HepG2 (cell line): ENCODE measurements around the gene NOL4L. TPM values are rescaled to one million over a fixed set of nuclear protein-coding genes. Genes with fewer than 3 reads are reported as not detected.

Experiments
- ATAC-seq: fragments of 200-7000 bp; cut with Tn5 transposase; 3 replicates; pipeline ENCODE4 v1.9.1; 2020; ENCODE audit warnings: mild to moderate bottlenecking, moderate library complexity
- BruUV-seq: library from RNA; stranded (reverse); fragments of 400-500 nt; replicated peaks from 2 replicates; lab custom pipeline; 2021; lab: Mats Ljungman, UMichigan
- CTCF ChIA-PET: fragments of 300-600 bp; formaldehyde crosslinking; extraction: SDS; loops from one replicate; lab custom pipeline; 2021; ENCODE audit warnings: low total read pairs, inconsistent platforms, low intra/inter-chr PET ratio; lab: Yijun Ruan, JAX
- POLR2A ChIA-PET: fragments of 350-600 bp; sonication (Branson Sonifier 250); formaldehyde crosslinking; loops from one replicate; lab custom pipeline; 2020; ENCODE audit warnings: antibody characterized with exemption, inconsistent platforms; lab: Yijun Ruan, JAX
- DNase-seq: peaks from one replicate; pipeline ENCODE4 v3.0.0-alpha.2; 2015; ENCODE audit warnings: low spot score
- FAIRE-seq: peaks from 3 replicates; lab custom pipeline; 2011; peaks lifted over from hg19 to GRCh38; lab: Jason Lieb, UNC
- H2AFZ ChIP-seq: one replicate; pipeline ENCODE4 v1.6.1; 2011; ENCODE audit warnings: low read length, inconsistent platforms
- H3K27ac ChIP-seq: fragments of 300-600 bp; 3 replicates; pipeline ENCODE4 v1.8.0; 2011; ENCODE audit warnings: mixed run types, mild to moderate bottlenecking, mixed read lengths, low read length, inconsistent platforms; ENCODE audit not compliant: insufficient read depth; ENCODE audit errors: extremely low read length
- H3K27me3 ChIP-seq, 2 experiments: fragments of 200-600 bp in 1 of 2; 2 replicates in 1 of 2; 3 replicates in 1 of 2; pipeline versions ENCODE4 v1.6.0 to v1.8.0; 2011; ENCODE audit warnings: low read length in 2 of 2, mild to moderate bottlenecking in 2 of 2, moderate library complexity in 2 of 2, inconsistent platforms in 1 of 2; ENCODE audit not compliant: insufficient read depth in 2 of 2, control insufficient read depth in 1 of 2
- H3K36me3 ChIP-seq, 2 experiments: fragments of 200-600 bp in 1 of 2; replicated peaks in 1 of 2; 2 replicates in 1 of 2; 3 replicates in 1 of 2; pipeline versions ENCODE4 v1.5.1 to v1.8.0; 2011; ENCODE audit warnings: low read length in 2 of 2, inconsistent platforms in 1 of 2; ENCODE audit not compliant: insufficient read depth in 2 of 2, control insufficient read depth in 1 of 2
- H3K4me1 ChIP-seq: 2 replicates; pipeline ENCODE4 v1.5.1; 2012; ENCODE audit warnings: low read length, inconsistent platforms; ENCODE audit not compliant: insufficient read depth
- H3K4me2 ChIP-seq: 2 replicates; pipeline ENCODE4 v1.6.0; 2011; ENCODE audit warnings: low read depth, low read length, inconsistent platforms
- H3K4me3 ChIP-seq, 3 experiments: fragments of 200-600 bp in 1 of 3; sonication (generic), shearing (Covaris generic) in 1 of 3; replicated peaks in 1 of 3; 2 replicates each; pipeline ENCODE4 v1.5.1; 2011 to 2016; ENCODE audit warnings: low read length in 3 of 3, inconsistent platforms in 2 of 3, low read depth in 2 of 3, mild to moderate bottlenecking in 2 of 3, control low read depth in 1 of 3, mixed read lengths in 1 of 3; ENCODE audit not compliant: insufficient read depth in 1 of 3
- H3K79me2 ChIP-seq: one replicate; pipeline ENCODE4 v1.6.1; 2011; ENCODE audit warnings: low read length, inconsistent platforms; ENCODE audit not compliant: insufficient read depth
- H3K9ac ChIP-seq: 2 replicates; pipeline ENCODE4 v1.6.0; 2011; ENCODE audit warnings: mild to moderate bottlenecking, low read depth, low read length, inconsistent platforms; ENCODE audit not compliant: insufficient read depth
- H3K9me3 ChIP-seq: 2 replicates; pipeline ENCODE4 v1.5.1; 2012; ENCODE audit warnings: mild to moderate bottlenecking, low read length
- H4K20me1 ChIP-seq: 2 replicates; pipeline ENCODE4 v1.6.0; 2011; ENCODE audit warnings: inconsistent platforms, mild to moderate bottlenecking, low read length, moderate library complexity; ENCODE audit not compliant: insufficient read depth
- ARNT ChIP-seq: fragments of 450-650 bp; IDR thresholded peaks from 2 replicates; pipeline ENCODE4 v1.6.1; 2017
- BCL6 ChIP-seq: IDR thresholded peaks from 2 replicates; pipeline ENCODE4 v1.6.1; 2016; ENCODE audit warnings: missing genetic modification reagents, missing compliant biosample characterization
- BRD4 ChIP-seq: sonication (generic); formaldehyde crosslinking; IDR thresholded peaks from 2 replicates; pipeline ENCODE4 v1.4.0; 2020; ENCODE audit warnings: missing genetic modification reagents
- DBP ChIP-seq: sonication (generic); formaldehyde crosslinking; IDR thresholded peaks from 2 replicates; pipeline ENCODE4 v1.4.0; 2020; ENCODE audit warnings: missing genetic modification reagents; ENCODE audit errors: not compliant biosample characterization
- MAF1 ChIP-seq: sonication (generic); formaldehyde crosslinking; IDR thresholded peaks from 2 replicates; pipeline ENCODE4 v1.5.0; 2020; ENCODE audit warnings: missing genetic modification reagents, borderline replicate concordance
- PAX8 ChIP-seq: sonication (generic); formaldehyde crosslinking; IDR thresholded peaks from 2 replicates; pipeline ENCODE4 v1.8.0; 2022; ENCODE audit warnings: mild to moderate bottlenecking, missing genetic modification reagents, borderline replicate concordance
- POGZ ChIP-seq: sonication (generic); formaldehyde crosslinking; IDR thresholded peaks from 2 replicates; pipeline ENCODE4 v1.4.0; 2020; ENCODE audit warnings: mild to moderate bottlenecking, missing genetic modification reagents
- POLR2G ChIP-seq: fragments of 200-400 bp; formaldehyde crosslinking; IDR thresholded peaks from 2 replicates; pipeline ENCODE4 v1.6.1; 2018; ENCODE audit warnings: mild to moderate bottlenecking, low read depth, low read length, moderate library complexity
- SIX1 ChIP-seq: sonication (generic); formaldehyde crosslinking; IDR thresholded peaks from 2 replicates; pipeline ENCODE4 v1.4.0; 2020; ENCODE audit warnings: missing genetic modification reagents, borderline replicate concordance
- SPEN ChIP-seq: sonication (generic); formaldehyde crosslinking; IDR thresholded peaks from 2 replicates; pipeline ENCODE4 v1.5.1; 2020; ENCODE audit warnings: low read depth, mild to moderate bottlenecking, missing genetic modification reagents
- TEAD3 ChIP-seq: optimal IDR thresholded peaks from 2 replicates; pipeline ENCODE3; 2016; ENCODE audit warnings: borderline replicate concordance
- ZBTB8A ChIP-seq: sonication (generic); formaldehyde crosslinking; IDR thresholded peaks from 2 replicates; pipeline ENCODE4 v1.4.0; 2020; ENCODE audit warnings: mild to moderate bottlenecking, low read depth, missing genetic modification reagents, borderline replicate concordance
- ZMYM4 ChIP-seq: sonication (generic); formaldehyde crosslinking; IDR thresholded peaks from 2 replicates; pipeline ENCODE4 v1.8.1; 2023; ENCODE audit warnings: mild to moderate bottlenecking, missing genetic modification reagents
- ZNF180 ChIP-seq: sonication (generic); formaldehyde crosslinking; IDR thresholded peaks from 2 replicates; pipeline ENCODE4 v1.4.0; 2020; ENCODE audit warnings: low read depth, missing genetic modification reagents, borderline replicate concordance
- ZNF577 ChIP-seq: sonication (generic); formaldehyde crosslinking; IDR thresholded peaks from 2 replicates; pipeline ENCODE4 v1.4.0; 2020; ENCODE audit warnings: mild to moderate bottlenecking, low read depth, missing genetic modification reagents, borderline replicate concordance
- ZNF619 ChIP-seq: sonication (generic); formaldehyde crosslinking; IDR thresholded peaks from 2 replicates; pipeline ENCODE4 v1.4.0; 2020; ENCODE audit warnings: mild to moderate bottlenecking, missing genetic modification reagents
- ZNF724P ChIP-seq: sonication (generic); formaldehyde crosslinking; IDR thresholded peaks from 2 replicates; pipeline ENCODE4 v1.8.0; 2022; ENCODE audit warnings: missing genetic modification reagents, borderline replicate concordance
- ZNF770 ChIP-seq: sonication (generic); formaldehyde crosslinking; IDR thresholded peaks from 2 replicates; pipeline ENCODE4 v1.5.0; 2020; ENCODE audit warnings: mild to moderate bottlenecking, missing genetic modification reagents
- WGBS: methylation state at CpG from one replicate; pipeline ENCODE4 v1.1.6; 2017; ENCODE audit warnings: low lambda C conversion rate; 5-methylcytosine and 5-hydroxymethylcytosine counted together
- in situ Hi-C: cut with HindIII; loops from 2 replicates; pipeline ENCODE4 v1.10.0; 2017; ENCODE audit warnings: low pct_unique_long_range_greater_than_20kb; ENCODE audit not compliant: extremely low pct_ligation_motif_present
- intact Hi-C: fragments of 100-400 bp; cut with micrococcal nuclease; formaldehyde crosslinking; loops from one replicate; pipeline ENCODE4 v1.10.0; 2022; ENCODE audit not compliant: unreplicated experiment
- polyA plus RNA-seq, 8 experiments: library from polyadenylated mRNA; depleted of rRNA in 3 of 8; stranded (reverse) in 7 of 8; unstranded in 1 of 8; fragments of >200 nt; fragmentation: Illumina TruSeq in 4 of 8; extraction: Trizol in 4 of 8; gene quantifications; 2 replicates each; pipeline versions ENCODE4 v1.2.1 to v1.2.3, GENCODE V29; 2011 to 2016; ENCODE audit warnings: low read depth in 4 of 8, missing spikeins in 1 of 8, mixed read lengths in 1 of 8; ENCODE audit not compliant: insufficient read depth in 1 of 8
- total RNA-seq, 5 experiments: library from RNA; depleted of rRNA; stranded (reverse); fragments of >200 nt; fragmentation: Illumina TruSeq; extraction: Trizol; gene quantifications; 2 replicates each; pipeline ENCODE4 v1.2.3, GENCODE V29; 2016; ENCODE audit warnings: low read depth in 1 of 5

Gene NOL4L
- total and polyA plus RNA-seq, 2 of the 13 experiments (the other 11 are each of a cell fraction or from before 2014, with no cell fraction given): 16.6 to 35.4 TPM

GRCh38 chr20:32581839-32582658 lies 3.1 kb downstream of the NOL4L start:
- FAIRE-seq (peak; percentile 15), ATAC-seq (peak; percentile 20), DNase-seq (no peak)
- peak overlapping the region; percentile 65 to 97 (median 70) for H3K4me3 ChIP-seq
- H3K79me2 ChIP-seq: peaks cover 14% of the 10 kb centered on the region
- POLR2A ChIA-PET: interaction anchor here (0.7 to 3.2 kb wide), 16 partner anchors 12 to 1009 kb away, joined by 3 to 24 read pairs (median 7); no protein-coding TSS in a partner anchor
- H2AFZ ChIP-seq: no peak overlapping the region
- peaks cover 44% of the 10 kb centered on the region for H3K4me1 ChIP-seq
- BruUV-seq: no TSS peak
- no peaks in the 10 kb centered on the region for H3K36me3 ChIP-seq
- no peaks in the 10 kb centered on the region for H3K9me3 ChIP-seq
- CTCF ChIA-PET: no interaction called here
- WGBS: 8% methylated on average over 14 of the region's 20 CpGs
- intact Hi-C loops (loop anchor here (2.0 to 5.0 kb wide), 2 partner anchors 35 to 59 kb away; no protein-coding TSS in a partner anchor), in situ Hi-C loops (no loop called here)
- peaks cover 6 to 16% of the 10 kb centered on the region in 2 experiments; a peak in 4 of 5 replicates for H3K27me3 ChIP-seq
- H3K4me2 ChIP-seq: peak overlapping the region; percentile 96
- H4K20me1 ChIP-seq: no peaks in the 10 kb centered on the region
- H3K9ac ChIP-seq: peak overlapping the region; percentile 78
- peak overlapping the region; percentile 84 for H3K27ac ChIP-seq
- no peak for TF ChIP-seq ZMYM4
- 0 out of 2 replicates have a peak, but pooled peaks have one; percentile 27 for TF ChIP-seq POGZ
- TF ChIP-seq ARNT: no peak
- TF ChIP-seq PAX8: no peak
- TF ChIP-seq ZNF180 (CRISPR knock-in tag): no peak
- peak; percentile 35 for TF ChIP-seq TEAD3 (CRISPR knock-in tag)
- peak; percentile 56; the same call in 1 of the 2 replicates for TF ChIP-seq ZNF619 (CRISPR knock-in tag)
- TF ChIP-seq ZNF724P: peak; percentile 55
- peak; percentile 39 for TF ChIP-seq DBP (CRISPR knock-in tag)
- peak; percentile 44 for TF ChIP-seq BRD4 (CRISPR knock-in tag)
- peak; percentile 46; the same call in 1 of the 2 replicates for TF ChIP-seq ZNF770
- TF ChIP-seq SPEN (CRISPR knock-in tag): peak; percentile 55
- TF ChIP-seq POLR2G: 0 out of 2 replicates have a peak, but pooled peaks have one; percentile 25
- 0 out of 2 replicates have a peak, but pooled peaks have one; percentile 18 for TF ChIP-seq SIX1 (CRISPR knock-in tag)
- no peak for TF ChIP-seq ZNF577
- 0 out of 2 replicates have a peak, but pooled peaks have one; percentile 22 for TF ChIP-seq BCL6 (CRISPR knock-in tag)
- no peak for TF ChIP-seq MAF1 (CRISPR knock-in tag)
- TF ChIP-seq ZBTB8A (CRISPR knock-in tag): 0 out of 2 replicates have a peak, but pooled peaks have one; percentile 58
